Gastrocnemius medialis (tissue), 4 donors: Measurements from ENCODE around the gene ENDOU. TPM values are rescaled to one million over a fixed set of nuclear protein-coding genes. Genes with fewer than 3 reads are reported as not detected.

Source experiments
- ATAC-seq, 2 donors: fragments of 150-250 bp; one replicate each; pipeline ENCODE4 v1.9.1; 2016
- DNase-seq, 2 donors: peaks; one replicate each; pipeline ENCODE4 v3.0.0-alpha.2; 2019
- H3K27ac ChIP-seq, 4 donors: fragments of 200-600 bp; sonication (generic); 1 replicate in 1 of 4; 2 replicates in 3 of 4; pipeline ENCODE4 v1.5.1; 2016 to 2018; ENCODE audit warnings: mild to moderate bottlenecking in 2 of 4, moderate library complexity in 1 of 4
- H3K27me3 ChIP-seq, 3 donors: fragments of 200-600 bp; sonication (generic) in 2 of 3; 1 replicate in 1 of 3; 2 replicates in 2 of 3; pipeline versions ENCODE4 v1.5.1 to v1.6.0; 2016 to 2019; ENCODE audit warnings: mild to moderate bottlenecking in 1 of 3, moderate library complexity in 1 of 3
- H3K36me3 ChIP-seq, 2 donors: fragments of 200-600 bp; sonication (generic) in 1 of 2; one replicate each; pipeline ENCODE4 v1.5.1; 2017 to 2018
- H3K4me1 ChIP-seq, 2 donors: fragments of 200-600 bp; sonication (generic) in 1 of 2; one replicate each; pipeline ENCODE4 v1.5.1; 2016 to 2017; ENCODE audit warnings: mild to moderate bottlenecking in 2 of 2
- H3K4me3 ChIP-seq, 4 donors: fragments of 200-600 bp; sonication (generic) in 3 of 4; 1 replicate in 1 of 4; 2 replicates in 3 of 4; pipeline ENCODE4 v1.5.1; 2016 to 2019; ENCODE audit warnings: mild to moderate bottlenecking in 2 of 4
- H3K9me3 ChIP-seq, 3 donors: fragments of 200-600 bp; sonication (generic) in 2 of 3; 1 replicate in 1 of 3; 2 replicates in 2 of 3; pipeline ENCODE4 v1.5.1; 2016 to 2019
- CTCF ChIP-seq, 5 experiments: fragments of 450-650 bp in 3 of 5; fragments of 200-600 bp in 2 of 5; sonication (generic) in 2 of 5; IDR thresholded peaks in 4 of 5; conservative IDR thresholded peaks in 1 of 5; 1 replicate in 4 of 5; 2 replicates in 1 of 5; pipeline ENCODE4 v1.5.1; 2016 to 2019; ENCODE audit warnings: antibody characterized with exemption in 5 of 5, mild to moderate bottlenecking in 3 of 5, moderate library complexity in 3 of 5
- POLR2A ChIP-seq, 2 donors: fragments of 450-650 bp; IDR thresholded peaks; one replicate each; pipeline ENCODE4 v1.6.1; 2017; ENCODE audit warnings: antibody characterized with exemption in 2 of 2, mild to moderate bottlenecking in 2 of 2, moderate library complexity in 2 of 2
- in situ Hi-C, 4 donors: fragments of 200-750 bp; cut with MboI; loops; one replicate each; pipeline versions ENCODE4 v1.15.0 to v1.8.0; 2017; ENCODE audit warnings: low sequenced_read_pairs in 4 of 4
- intact Hi-C: fragments of 100-400 bp; cut with DNase I; formaldehyde crosslinking; loops from one replicate; pipeline ENCODE4 v1.15.1; 2023; ENCODE audit warnings: low total_unique reads
- total RNA-seq, 4 donors: library from RNA; depleted of rRNA; stranded (reverse); fragments of >200 nt; gene quantifications; one replicate each; pipeline versions ENCODE4 v1.1.0 to v1.2.3, GENCODE V29; 2016

ENDOU gene
- total RNA-seq, 4 donors from 2014 or later: 0.16 TPM; not detected in 3

DNA sequence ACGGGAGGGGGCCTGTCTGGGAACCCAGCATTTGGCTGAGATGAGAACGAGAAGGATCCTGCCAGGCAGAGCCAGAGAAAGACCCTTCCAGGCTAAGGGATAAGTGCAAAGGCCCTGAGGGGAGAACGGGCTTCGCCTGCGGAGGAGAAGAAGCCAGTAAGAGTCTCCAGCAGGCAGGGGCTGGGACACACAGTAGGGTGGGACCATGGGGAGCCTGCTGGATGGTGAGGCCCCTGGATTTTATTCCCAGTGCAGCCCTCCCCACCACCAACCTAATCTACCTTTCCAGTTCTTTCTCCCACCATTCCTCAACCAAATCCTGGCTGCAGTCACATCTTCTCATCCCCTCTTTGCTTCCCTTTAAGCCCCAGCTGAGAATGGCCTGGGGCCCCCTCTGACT, 20.8 kb upstream of the ENDOU start:
- ATAC-seq (no peak), DNase-seq (no peak)
- Histone ChIP-seq H3K27me3 (no peaks in the 10 kb centered on the region), H3K4me1 (peaks cover 0 to 4% of the 10 kb centered on the region in 2 donors), H3K27ac (no peak overlapping the region), H3K9me3 (no peaks in the 10 kb centered on the region), H3K36me3 (no peaks in the 10 kb centered on the region), H3K4me3 (no peak overlapping the region)
- in situ Hi-C loops: loop anchor here in 2 of 4 donors (25.0 kb wide), 1 partner anchor 91 kb away; no protein-coding TSS in a partner anchor
- intact Hi-C loops: no loop called here
- TF ChIP-seq POLR2A (IDR thresholded peaks at IDR 0.05) (no peak), CTCF (IDR thresholded peaks at IDR 0.05 in 4 of 5, conservative IDR thresholded peaks at IDR 0.05 in 1 of 5) (no peak)

GRCh38 chr12:47745485-47746041, 20.3 kb upstream of the ENDOU start:
- no peak overlapping the region for H3K27ac ChIP-seq
- no peak overlapping the region for H3K4me3 ChIP-seq
- no peaks in the 10 kb centered on the region for H3K9me3 ChIP-seq
- in situ Hi-C loops: loop anchor here in 2 of 4 donors (25.0 kb wide), 1 partner anchor 92 kb away; no protein-coding TSS in a partner anchor
- H3K27me3 ChIP-seq: no peaks in the 10 kb centered on the region
- DNase-seq (no peak), ATAC-seq (no peak)
- intact Hi-C loops: no loop called here
- no peak for TF ChIP-seq CTCF (IDR thresholded peaks at IDR 0.05 in 4 of 5, conservative IDR thresholded peaks at IDR 0.05 in 1 of 5)
- TF ChIP-seq POLR2A (IDR thresholded peaks at IDR 0.05): no peak
- H3K4me1 ChIP-seq: peaks cover 0 to 7% of the 10 kb centered on the region in 2 donors
- H3K36me3 ChIP-seq: no peaks in the 10 kb centered on the region

DNA sequence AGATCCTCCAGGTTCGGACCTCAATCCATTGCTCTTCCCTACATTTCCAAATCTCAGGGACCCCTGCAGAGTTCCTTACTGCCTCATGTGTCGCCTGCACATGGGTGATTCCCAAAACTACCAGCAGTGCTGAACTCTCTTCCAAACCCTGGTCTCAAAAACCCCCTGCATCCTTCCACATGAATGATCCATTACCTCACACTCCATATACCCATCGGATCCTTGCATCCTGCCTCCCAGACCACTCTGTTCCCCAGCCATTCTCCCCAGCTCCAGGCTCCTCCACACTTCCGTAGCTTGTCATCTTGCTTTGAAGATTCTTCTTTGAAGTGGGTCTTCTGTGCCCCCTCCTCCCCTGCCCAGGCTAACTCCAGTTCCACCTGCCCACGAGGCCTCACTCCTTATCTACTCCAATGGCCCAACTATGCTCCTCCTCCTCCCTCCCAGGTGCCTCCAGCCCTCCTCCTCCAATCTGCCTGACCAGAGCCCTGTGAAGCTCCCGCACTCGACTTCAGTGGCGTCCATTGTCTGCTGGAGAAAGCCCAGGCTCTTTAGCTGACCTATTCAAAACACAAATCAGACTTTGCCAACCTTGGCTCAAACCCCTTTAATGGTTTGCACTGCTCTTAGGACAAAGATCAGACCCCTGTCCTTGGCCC, 19.6 kb upstream of the ENDOU start:
- no peak for DNase-seq
- no peak overlapping the region for H3K4me3 ChIP-seq
- no peak for ATAC-seq
- no peak overlapping the region for H3K27ac ChIP-seq
- no peaks in the 10 kb centered on the region for H3K9me3 ChIP-seq
- intact Hi-C loops: no loop called here
- no peaks in the 10 kb centered on the region for H3K36me3 ChIP-seq
- H3K27me3 ChIP-seq: no peaks in the 10 kb centered on the region
- in situ Hi-C loops: loop anchor here in 3 of 4 donors (5.0 to 25.0 kb wide), 2 partner anchors 32 to 92 kb away; no protein-coding TSS in a partner anchor
- TF ChIP-seq CTCF (IDR thresholded peaks at IDR 0.05 in 4 of 5, conservative IDR thresholded peaks at IDR 0.05 in 1 of 5): no peak
- no peak for TF ChIP-seq POLR2A (IDR thresholded peaks at IDR 0.05)
- H3K4me1 ChIP-seq: peaks cover under 1 to 11% of the 10 kb centered on the region in 2 donors

GRCh38 chr12:47744005-47744651, 18.8 kb upstream of the ENDOU start:
- no peak overlapping the region for H3K27ac ChIP-seq
- no peaks in the 10 kb centered on the region for H3K27me3 ChIP-seq
- peaks cover 5 to 15% of the 10 kb centered on the region in 2 donors for H3K4me1 ChIP-seq
- H3K36me3 ChIP-seq: no peaks in the 10 kb centered on the region
- in situ Hi-C loops (loop anchor here in 3 of 4 donors (5.0 to 25.0 kb wide), 2 partner anchors 33 to 93 kb away; no protein-coding TSS in a partner anchor), intact Hi-C loops (no loop called here)
- no peak for DNase-seq
- H3K4me3 ChIP-seq: no peak overlapping the region
- no peaks in the 10 kb centered on the region for H3K9me3 ChIP-seq
- ATAC-seq: no peak
- TF ChIP-seq CTCF (IDR thresholded peaks at IDR 0.05 in 4 of 5, conservative IDR thresholded peaks at IDR 0.05 in 1 of 5) (peak; percentile 19 to 53 (median 42)), POLR2A (IDR thresholded peaks at IDR 0.05) (no peak)
